Calu3 (cell line): ENCODE results near the gene DRAXIN. TPM values are rescaled to one million over a fixed set of nuclear protein-coding genes. Genes with fewer than 3 reads are reported as not detected.

Experiments used
- BruUV-seq: library from RNA; stranded (reverse); fragments of 400-500 nt; replicated peaks from 2 replicates; lab custom pipeline; 2021; lab: Mats Ljungman, UMichigan
- CTCF ChIA-PET: fragments of 300-600 bp; sonication (Branson Sonifier 250); formaldehyde crosslinking; loops from one replicate; lab custom pipeline; 2022; ENCODE audit warnings: antibody characterized with exemption; lab: Charles Lee
- DNase-seq: peaks from one replicate; pipeline ENCODE4 v3.0.0; 2022
- H3K27ac Mint-ChIP-seq: one replicate; pipeline ENCODE4 v1.8.0; 2022; ENCODE audit warnings: mixed read lengths; ENCODE audit not compliant: unreplicated experiment
- H3K27me3 Mint-ChIP-seq: one replicate; pipeline ENCODE4 v1.8.0; 2022; ENCODE audit warnings: mixed read lengths; ENCODE audit not compliant: unreplicated experiment
- H3K36me3 Mint-ChIP-seq: one replicate; pipeline ENCODE4 v1.8.0; 2022; ENCODE audit warnings: mild to moderate bottlenecking, moderate library complexity, mixed read lengths; ENCODE audit not compliant: insufficient read depth, unreplicated experiment
- H3K4me1 Mint-ChIP-seq: one replicate; pipeline ENCODE4 v1.8.0; 2022; ENCODE audit warnings: mild to moderate bottlenecking, low read depth, mixed read lengths; ENCODE audit not compliant: unreplicated experiment
- H3K4me3 Mint-ChIP-seq: one replicate; pipeline ENCODE4 v1.8.0; 2022; ENCODE audit warnings: mild to moderate bottlenecking, low read depth, moderate library complexity, mixed read lengths; ENCODE audit not compliant: unreplicated experiment
- H3K9me3 Mint-ChIP-seq: one replicate; pipeline ENCODE4 v1.8.0; 2022; ENCODE audit warnings: low read depth, mixed read lengths; ENCODE audit not compliant: unreplicated experiment
- CTCF ChIP-seq: fragments of 200-600 bp; IDR thresholded peaks from one replicate; pipeline ENCODE4 v1.8.0; 2022; ENCODE audit warnings: antibody characterized with exemption; ENCODE audit not compliant: unreplicated experiment
- intact Hi-C: fragments of 100-400 bp; cut with micrococcal nuclease; formaldehyde crosslinking; loops from one replicate; pipeline ENCODE4 v1.10.0; 2022; ENCODE audit not compliant: unreplicated experiment
- total RNA-seq: library from RNA; stranded (reverse); gene quantifications from 2 replicates; pipeline ENCODE4 v1.2.3, GENCODE V29; 2022

Gene DRAXIN
- total RNA-seq, 1 experiment from 2014 or later, result not detected

GRCh38 chr1:11645270-11645669 lies 46.2 kb upstream of the DRAXIN start:
- no peak for TF ChIP-seq CTCF
- Mint-ChIP-seq H3K27ac (no peak overlapping the region), H3K4me3 (no peak overlapping the region), H3K4me1 (no peaks in the 10 kb centered on the region), H3K27me3 (peaks cover 29% of the 10 kb centered on the region), H3K36me3 (no peaks in the 10 kb centered on the region), H3K9me3 (no peaks in the 10 kb centered on the region)
- CTCF ChIA-PET, result interaction anchor here (0.7 to 1.3 kb wide), 6 partner anchors 10 to 608 kb away, joined by 3 to 6 read pairs (median 4); partner anchors contain the start of gene FBXO6
- no TSS peak for BruUV-seq
- intact Hi-C loops, result no loop called here
- no peak for DNase-seq

- DNase-seq, result peak; percentile 88
- peak; percentile 55 for TF ChIP-seq CTCF
- no TSS peak for BruUV-seq
- H3K27ac Mint-ChIP-seq, result no peak overlapping the region
- no peak overlapping the region for H3K4me3 Mint-ChIP-seq
- H3K36me3 Mint-ChIP-seq, result no peaks in the 10 kb centered on the region
- peaks cover 34% of the 10 kb centered on the region for H3K27me3 Mint-ChIP-seq
- CTCF ChIA-PET, result interaction anchor here (0.6 to 1.3 kb wide), 8 partner anchors 9 to 608 kb away, joined by 3 to 6 read pairs (median 3); partner anchors contain the start of gene FBXO6
- intact Hi-C loops, result no loop called here
- peaks cover 3% of the 10 kb centered on the region for H3K4me1 Mint-ChIP-seq
- no peaks in the 10 kb centered on the region for H3K9me3 Mint-ChIP-seq
Observed at GRCh38 chr1:11645670-11646265, 45.7 kb upstream of the DRAXIN start.

GRCh38 chr1:11646317-11646716 lies 45.2 kb upstream of the DRAXIN start:
- no TSS peak for BruUV-seq
- Mint-ChIP-seq H3K27me3 (peaks cover 39% of the 10 kb centered on the region), H3K27ac (no peak overlapping the region), H3K4me1 (peaks cover 9% of the 10 kb centered on the region), H3K9me3 (no peaks in the 10 kb centered on the region), H3K4me3 (no peak overlapping the region), H3K36me3 (no peaks in the 10 kb centered on the region)
- CTCF ChIA-PET, result interaction anchor here (0.6 to 1.3 kb wide), 7 partner anchors 10 to 609 kb away, joined by 3 to 6 read pairs (median 3); partner anchors contain the start of gene FBXO6
- intact Hi-C loops, result no loop called here
- TF ChIP-seq CTCF, result no peak
- no peak for DNase-seq

- Mint-ChIP-seq H3K9me3 (no peaks in the 10 kb centered on the region), H3K4me3 (no peak overlapping the region), H3K27ac (no peak overlapping the region), H3K4me1 (peaks cover 9% of the 10 kb centered on the region), H3K36me3 (no peaks in the 10 kb centered on the region), H3K27me3 (peaks cover 46% of the 10 kb centered on the region)
- CTCF ChIA-PET, result no interaction called here
- TF ChIP-seq CTCF, result no peak
- no TSS peak for BruUV-seq
- no peak for DNase-seq
- intact Hi-C loops, result no loop called here
Observed at GRCh38 chr1:11647333-11647732, 44.2 kb upstream of the DRAXIN start.
